ENCODE results near the gene SCUBE1. TPM values are rescaled to one million over a fixed set of nuclear protein-coding genes. Genes with fewer than 3 reads are reported as not detected.

SCUBE1 gene
- total and polyA plus RNA-seq, 2 of the 4 experiments (the other 2 are of a cell fraction): not detected

DNA sequence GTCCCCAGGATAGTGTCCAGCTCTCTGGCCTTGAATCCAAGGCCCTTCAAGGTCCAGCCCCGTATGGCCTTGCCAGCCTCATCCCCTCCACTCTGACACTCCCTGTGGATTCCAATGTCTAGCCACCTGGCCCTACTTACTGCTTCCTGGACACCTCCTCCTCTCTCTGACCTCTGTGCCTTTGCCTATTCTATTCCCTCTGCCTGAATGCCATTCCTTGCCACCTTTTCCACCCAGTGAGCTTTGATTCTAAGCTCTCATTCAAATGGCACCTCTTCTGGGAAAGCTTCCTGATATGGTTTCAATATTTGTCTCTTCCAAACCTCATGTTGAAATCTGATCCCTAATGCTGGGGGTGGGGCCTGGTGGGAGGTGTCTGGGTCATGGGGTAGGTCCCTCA is 124.4 kb downstream of the SCUBE1 start:
- no peak overlapping the region for H2BK5ac ChIP-seq (ENCODE audit: low read depth, low read length, poor library complexity, severe bottlenecking)
- peak overlapping the region; percentile 55 for H2AK9ac ChIP-seq (replicated peaks; ENCODE audit: low read depth, low read length, poor library complexity)
- intact Hi-C loops (cut with micrococcal nuclease) (no loop called here), in situ Hi-C loops (cut with MboI; ENCODE audit: low sequenced_read_pairs) (no loop called here), dilution Hi-C loops (cut with HindIII; ENCODE audit: low sequenced_read_pairs, unreplicated experiment) (no loop called here)
- TF ChIP-seq RAD21 (IDR thresholded peaks at IDR 0.05; ENCODE audit: low read length) (no peak), MAZ (IDR thresholded peaks at IDR 0.05; ENCODE audit: borderline replicate concordance, low read depth, low read length) (no peak), SMC3 (IDR thresholded peaks at IDR 0.05; ENCODE audit: low read depth, low read length) (no peak)
- no peak overlapping the region for H2AK5ac ChIP-seq (ENCODE audit: low read depth, low read length)
- no peaks in the 10 kb centered on the region for H4K20me1 ChIP-seq (ENCODE audit: insufficient read depth, low read length)
- no peaks in the 10 kb centered on the region for H3K4me1 ChIP-seq (ENCODE audit: control insufficient read depth, insufficient read depth, low read length)
- no peak overlapping the region for H4K91ac ChIP-seq (ENCODE audit: insufficient read depth, low read depth, low read length)
- H3K23ac ChIP-seq (ENCODE audit: low read depth, low read length): no peak overlapping the region
- DNase-seq (no peak), ATAC-seq (ENCODE audit: low read depth) (no peak)
- H2BK15ac ChIP-seq (ENCODE audit: low read depth, low read length): no peak overlapping the region
- H3K4me2 ChIP-seq (ENCODE audit: low read depth, low read length): no peak overlapping the region
- H3K27me3 ChIP-seq (ENCODE audit: control insufficient read depth, insufficient read depth, low read length): peaks cover 26% of the 10 kb centered on the region
- no peak overlapping the region for H3K27ac ChIP-seq (ENCODE audit: insufficient read depth, low read length)
- no peak overlapping the region for H3K4me3 ChIP-seq (ENCODE audit: insufficient read depth, low read depth, low read length)
- peak overlapping the region; percentile 63 for H2AFZ ChIP-seq (replicated peaks; ENCODE audit: low read length, poor library complexity)
- BruUV-seq (replicated peaks): no TSS peak
- no peak overlapping the region for H3K14ac ChIP-seq (replicated peaks; ENCODE audit: low read depth, low read length)
- no peak overlapping the region for H4K8ac ChIP-seq (ENCODE audit: low read depth in 2 of 2, low read length in 2 of 2)
- H3K79me1 ChIP-seq (ENCODE audit: low read depth in 1 of 2, low read length in 2 of 2): no peaks in the 10 kb centered on the region
- 67% methylated on average over 1 of the region's 1 CpG; no CpG with 5 or more reads in 1 of the 2 experiments for WGBS, 2 experiments (ENCODE audit: extremely low coverage in 2 of 2, insufficient read length in 1 of 2)
- H2BK120ac ChIP-seq (ENCODE audit: low read depth, low read length): no peak overlapping the region
- ChIA-PET POLR2A (ENCODE audit: unreplicated experiment) (no interaction called here), CTCF (no interaction called here)
- no peaks in the 10 kb centered on the region for H3K36me3 ChIP-seq (ENCODE audit: control insufficient read depth, insufficient read depth, low read length)
- H3K9me1 ChIP-seq (ENCODE audit: insufficient read depth, low read length): no peaks in the 10 kb centered on the region
- no peak overlapping the region for H3K9ac ChIP-seq (ENCODE audit: low read depth, low read length)
- no peak overlapping the region for H3K4ac ChIP-seq (ENCODE audit: low read depth, low read length)
- H3K9me3 ChIP-seq (ENCODE audit: control insufficient read depth, insufficient read depth, low read length): no peaks in the 10 kb centered on the region
- no peak overlapping the region for H4K5ac ChIP-seq (ENCODE audit: low read depth, low read length)
- H2BK20ac ChIP-seq (ENCODE audit: low read depth, low read length): no peak overlapping the region
- no peak overlapping the region for H3K18ac ChIP-seq (ENCODE audit: low read depth, low read length)
- no peak overlapping the region; the same call in 1 of the 2 replicates for H3K56ac ChIP-seq (ENCODE audit: extremely low read depth, insufficient read depth, low read length)

Data from IMR-90 (cell line).